Stimulated activated CD8-positive, alpha-beta memory T cell treated with anti-CD3 and anti-CD28 coated beads, Interleukin-4, amount 100 ng/mL, for 4 hours (primary cell): ENCODE results near the gene COL5A1.

Experiments
- DNase-seq, 2 donors: peaks; one replicate each; pipeline ENCODE4 v3.0.0-alpha.2; 2020; ENCODE audit warnings: low read depth in 2 of 2, low spot score in 1 of 2

Gene COL5A1

DNA sequence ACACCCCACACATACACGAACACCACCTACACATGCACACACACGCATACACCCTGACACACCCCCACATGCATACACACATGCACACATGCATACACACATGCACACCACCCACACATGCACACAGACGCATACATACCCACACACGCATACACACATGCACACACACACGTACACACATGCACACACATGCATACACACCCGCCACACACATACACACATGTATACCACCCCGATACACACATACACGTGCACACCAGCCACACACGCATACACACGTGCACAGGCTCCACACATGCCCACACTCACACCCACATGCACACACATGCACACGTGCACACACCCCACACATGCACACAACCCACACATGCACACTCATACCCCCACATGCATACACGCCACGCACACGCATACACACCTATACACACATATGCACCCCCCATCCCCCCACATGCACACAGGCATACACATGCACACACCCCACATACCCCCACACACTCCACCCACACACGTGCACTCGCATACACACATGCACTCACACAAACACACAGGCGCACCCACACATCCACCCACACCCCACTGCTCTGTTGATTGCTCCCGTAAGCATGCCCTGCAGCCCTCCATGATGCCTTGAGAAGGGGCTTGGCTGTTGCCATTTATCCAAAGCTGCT lies 119.3 kb downstream of the COL5A1 start:
- no peak for DNase-seq

DNA sequence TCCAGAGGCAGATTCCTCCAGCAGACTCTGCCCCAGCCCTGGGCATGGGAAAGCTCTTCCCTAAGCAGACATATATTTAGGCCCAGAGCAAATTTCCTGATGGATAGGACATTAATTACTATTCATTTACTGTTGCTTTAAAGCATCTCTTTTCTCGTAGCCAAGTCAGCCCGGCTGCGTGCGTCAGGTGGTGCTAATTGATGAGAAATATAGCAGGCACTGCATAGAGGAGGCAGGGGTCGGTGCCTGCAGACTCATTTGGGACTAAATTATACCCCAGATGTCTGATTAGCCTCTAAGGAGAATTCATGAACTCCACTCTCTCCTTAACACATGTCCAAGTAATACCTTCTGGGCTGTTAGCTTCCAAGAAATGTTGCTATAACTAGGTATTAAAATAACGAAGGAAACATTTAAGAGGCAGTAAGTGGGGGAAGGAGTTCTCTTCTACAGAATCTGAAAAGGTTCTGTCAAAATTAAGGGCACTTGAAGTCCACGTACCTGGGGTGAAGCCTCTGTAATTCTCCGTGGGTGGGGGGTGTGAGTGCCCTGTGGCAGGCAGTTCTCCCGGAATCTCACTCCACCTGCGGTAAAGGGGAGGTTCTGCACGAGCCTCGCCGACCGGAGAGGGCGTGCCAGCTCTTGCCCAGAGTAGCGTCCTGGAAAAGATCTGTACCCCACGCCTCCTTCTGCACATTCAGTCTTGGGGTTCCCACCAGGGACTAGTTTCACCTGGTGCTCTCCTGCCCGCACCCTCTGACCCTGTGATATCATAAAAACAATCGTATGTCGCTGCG lies 123.1 kb downstream of the COL5A1 start:
- DNase-seq: no peak

DNA sequence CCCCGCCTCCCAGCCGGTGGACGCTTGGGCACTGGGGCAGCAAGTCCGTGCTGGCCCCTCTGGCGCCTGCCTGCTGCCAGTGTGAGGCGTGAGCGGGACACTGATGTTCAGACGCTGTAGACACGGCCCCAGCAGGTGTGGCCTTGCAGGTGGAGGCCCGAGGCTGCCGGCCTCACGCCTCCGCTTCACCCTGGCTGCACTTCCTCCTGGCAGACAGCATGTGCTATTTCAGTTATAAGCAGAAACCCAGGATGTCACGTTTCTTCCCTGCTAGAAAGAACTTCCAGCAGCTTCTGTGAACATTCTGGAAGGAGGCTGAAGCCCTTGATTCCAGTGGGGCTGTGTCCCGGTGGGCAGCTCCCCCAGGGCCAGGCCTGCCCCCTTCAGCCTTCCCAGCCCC lies 124.2 kb downstream of the COL5A1 start:
- DNase-seq: no peak

GRCh38 chr9:134766587-134766986 lies 125.0 kb downstream of the COL5A1 start:
- no peak for DNase-seq

DNA sequence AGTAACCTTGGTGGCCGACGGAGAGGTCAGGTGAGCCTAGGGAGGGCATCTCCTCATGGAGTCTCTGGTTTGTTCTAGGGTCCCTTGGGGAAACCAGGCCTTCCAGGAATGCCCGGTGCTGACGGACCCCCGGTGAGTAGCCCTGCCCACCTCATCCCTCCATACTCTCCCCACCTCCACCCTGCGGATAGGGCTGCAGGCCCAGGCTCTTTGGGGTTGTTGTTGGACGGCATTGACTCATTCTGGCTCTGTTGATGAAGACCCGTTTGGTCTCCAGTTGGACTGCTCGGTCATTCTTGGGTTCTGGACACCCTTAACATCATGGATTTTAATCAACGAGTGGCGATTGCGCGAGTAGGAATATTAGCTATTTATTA lies 126.7 kb downstream of the COL5A1 start:
- DNase-seq: no peak

- DNase-seq: no peak
Observed at GRCh38 chr9:134768709-134769351, 127.2 kb downstream of the COL5A1 start.

GRCh38 chr9:134770972-134771971 lies 129.7 kb downstream of the COL5A1 start:
- no peak for DNase-seq

- DNase-seq: no peak
Observed at GRCh38 chr9:134772331-134772730, 130.7 kb downstream of the COL5A1 start.

DNA sequence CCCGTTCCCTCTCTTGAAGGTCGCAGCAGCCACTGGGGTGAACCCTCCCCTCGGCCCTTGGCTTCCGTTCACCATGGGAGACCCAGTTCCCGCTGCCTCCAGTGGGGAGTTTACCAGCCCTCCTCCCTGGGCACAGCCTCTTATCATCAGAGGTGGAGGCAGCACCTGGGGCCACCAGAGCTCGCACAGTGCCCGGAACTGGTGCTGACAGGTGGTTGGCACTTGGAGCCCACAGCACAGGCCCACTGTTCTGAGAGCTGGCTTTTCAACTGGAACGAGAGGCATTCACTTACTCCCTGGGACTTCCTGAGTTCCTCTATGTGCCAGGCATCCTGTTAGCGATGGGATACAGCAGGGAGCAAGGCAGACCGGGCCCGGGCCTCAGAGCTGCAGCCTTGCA lies 132.2 kb downstream of the COL5A1 start:
- no peak for DNase-seq

GRCh38 chr9:134774410-134774809 lies 132.8 kb downstream of the COL5A1 start:
- no peak for DNase-seq

DNA sequence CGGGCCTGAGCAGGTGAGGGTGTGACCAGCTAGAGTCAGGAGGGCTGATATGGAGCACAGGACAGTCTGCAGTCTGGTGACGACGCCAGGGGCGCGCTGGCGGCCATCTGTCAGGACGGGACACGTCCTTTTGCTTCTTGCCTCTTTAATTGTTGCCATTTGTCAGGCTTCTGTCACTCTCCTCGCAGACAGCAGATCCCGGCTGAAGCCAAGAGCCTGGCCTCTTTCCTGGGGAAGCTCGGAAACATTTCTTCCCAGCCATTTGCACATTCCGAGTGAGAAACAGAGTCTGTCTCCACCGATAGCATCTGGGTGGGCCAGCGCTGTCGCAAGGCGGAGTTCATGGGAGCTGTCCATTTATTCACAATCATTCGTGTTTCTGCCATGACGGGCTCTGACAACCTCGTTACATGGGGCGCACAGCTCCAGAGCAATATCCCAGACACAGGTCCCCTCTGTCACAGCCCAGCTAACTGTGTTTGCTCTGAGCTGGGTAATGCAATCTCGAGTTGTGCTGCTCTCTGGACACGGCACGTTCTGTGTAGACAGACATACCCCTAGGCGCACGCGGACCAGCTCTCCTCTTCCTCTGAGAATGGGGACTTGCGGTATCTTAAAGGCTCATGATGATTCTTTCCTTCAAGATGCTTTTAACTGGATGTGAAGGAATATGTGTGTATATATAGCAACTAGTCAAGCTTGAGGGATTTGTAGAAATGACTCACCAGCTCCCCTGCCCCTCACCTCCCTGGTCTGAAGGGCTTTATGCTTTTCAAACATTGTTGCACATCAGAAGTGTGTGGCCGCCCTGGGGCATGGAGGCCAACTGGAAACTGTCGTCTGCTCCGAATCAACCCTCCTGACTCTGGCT lies 133.7 kb downstream of the COL5A1 start:
- no peak for DNase-seq

DNA sequence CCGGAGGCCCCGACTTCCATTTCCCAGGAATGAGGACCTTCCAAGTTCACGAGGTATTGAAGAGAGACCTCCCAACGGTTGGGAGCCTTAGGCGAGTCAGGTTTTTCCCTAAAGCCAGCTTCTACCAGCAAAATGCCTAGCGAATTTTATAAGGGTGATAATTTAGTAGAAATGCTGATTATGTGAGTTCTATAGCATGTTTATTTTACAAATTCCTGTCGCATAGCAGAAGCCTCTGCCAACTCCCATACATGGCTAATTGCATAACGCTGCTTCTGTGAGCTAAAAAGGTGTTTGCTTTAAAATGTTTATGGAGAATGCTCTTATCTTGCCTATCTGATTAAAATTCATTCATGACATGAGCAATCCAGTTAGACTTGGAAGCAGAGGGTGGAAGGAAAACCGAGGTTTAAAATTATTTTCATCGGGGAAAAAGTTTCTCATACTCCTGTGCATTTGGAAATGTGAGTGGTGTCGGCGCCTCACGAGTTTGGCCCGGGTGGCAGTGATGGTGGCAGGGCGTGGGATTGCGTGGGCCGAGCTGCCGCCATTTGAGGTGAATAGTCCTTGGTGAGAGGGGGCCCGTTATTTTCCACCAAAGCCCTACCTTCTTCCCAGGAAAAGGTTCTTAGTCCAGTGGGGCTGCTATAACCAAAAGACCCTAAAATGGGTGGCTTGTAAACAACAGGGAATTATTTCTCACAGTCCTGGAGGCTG lies 134.6 kb downstream of the COL5A1 start:
- DNase-seq: no peak

DNA sequence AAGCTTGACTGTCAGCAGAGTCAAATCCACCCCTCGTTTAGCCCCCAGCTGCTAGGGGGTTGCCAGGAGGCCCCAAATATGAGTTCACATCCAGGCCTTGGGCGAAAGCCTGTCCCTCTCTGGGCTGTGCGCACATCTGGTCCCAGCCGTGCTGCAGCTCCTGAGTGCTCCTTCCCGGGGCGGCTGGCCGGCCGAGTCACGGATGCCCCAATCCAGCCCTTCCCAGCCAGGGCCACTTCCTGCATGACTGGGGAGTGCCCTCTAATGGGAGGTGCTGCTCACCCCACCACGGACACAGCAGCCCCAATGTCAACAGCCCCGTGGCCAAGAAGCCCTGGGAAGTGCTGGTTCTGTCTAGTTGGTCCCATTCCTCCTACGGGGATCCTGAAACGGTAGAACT lies 135.6 kb downstream of the COL5A1 start:
- DNase-seq: no peak

- DNase-seq: no peak
Observed at GRCh38 chr9:134778156-134778555, 136.6 kb downstream of the COL5A1 start.

DNA sequence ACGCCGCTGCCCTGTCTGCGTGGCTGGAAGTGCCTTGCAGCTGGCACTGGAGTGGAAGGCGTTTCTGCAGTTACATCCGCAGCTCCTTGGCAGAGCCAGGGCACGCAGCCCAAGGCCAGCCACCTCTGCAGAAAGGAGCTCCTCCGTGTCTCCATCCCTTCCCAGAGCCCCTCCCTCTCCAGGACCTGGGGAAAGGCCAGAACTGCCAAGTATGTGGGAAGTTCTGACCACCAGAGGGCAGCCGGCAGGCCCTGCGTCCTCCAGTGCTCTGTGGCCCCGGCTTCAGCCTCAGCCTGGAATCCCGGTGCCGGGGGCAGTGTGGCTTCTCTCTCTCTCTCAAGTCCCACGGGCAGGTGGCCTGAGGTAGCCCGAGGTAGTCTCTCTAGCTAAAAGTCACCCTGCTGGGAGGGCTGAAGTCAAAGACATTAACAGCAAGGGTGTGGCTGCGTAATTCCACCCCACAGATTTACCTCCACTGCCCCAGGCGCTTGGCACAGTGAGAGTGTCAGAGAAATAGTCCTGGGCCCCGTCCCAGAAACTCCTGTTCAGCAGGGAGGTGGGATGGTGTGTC lies 137.3 kb downstream of the COL5A1 start:
- no peak for DNase-seq

- DNase-seq: no peak
Observed at GRCh38 chr9:134779640-134780039, 138.0 kb downstream of the COL5A1 start.

DNA sequence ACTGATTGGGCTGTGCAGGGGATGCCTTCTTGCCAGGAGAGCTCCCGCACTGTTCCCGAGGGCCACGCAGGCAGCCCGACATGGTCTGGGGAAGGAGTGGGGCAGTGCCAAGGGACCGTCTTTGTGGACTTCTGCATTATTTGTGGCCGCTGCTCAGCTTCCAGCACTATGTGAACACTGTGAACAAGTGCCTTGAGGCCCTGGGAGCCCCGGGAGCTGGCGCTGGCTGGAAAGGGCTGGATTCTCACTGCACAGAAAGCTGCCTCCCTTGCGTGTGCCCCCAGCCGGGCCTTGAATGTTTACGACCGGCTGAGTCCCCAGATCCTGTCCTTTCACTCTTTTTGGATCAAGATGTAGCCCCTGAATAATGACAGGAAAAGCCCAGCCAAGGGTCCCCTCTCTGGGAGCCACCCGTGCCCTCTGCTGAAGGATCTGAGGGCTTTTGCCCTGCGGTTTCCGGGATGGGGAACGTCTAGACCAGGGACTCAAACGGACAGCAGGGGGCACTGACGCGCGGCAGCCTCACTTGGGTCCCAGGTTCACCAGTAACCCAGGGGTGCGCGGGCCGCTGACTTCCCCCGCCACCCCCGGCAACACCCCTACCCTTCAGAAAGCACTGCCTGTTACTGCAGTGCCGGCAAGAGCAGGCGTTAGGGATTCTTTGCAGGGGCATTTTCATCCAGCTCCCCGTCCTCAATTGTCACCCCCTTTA lies 140.1 kb downstream of the COL5A1 start:
- no peak for DNase-seq

DNA sequence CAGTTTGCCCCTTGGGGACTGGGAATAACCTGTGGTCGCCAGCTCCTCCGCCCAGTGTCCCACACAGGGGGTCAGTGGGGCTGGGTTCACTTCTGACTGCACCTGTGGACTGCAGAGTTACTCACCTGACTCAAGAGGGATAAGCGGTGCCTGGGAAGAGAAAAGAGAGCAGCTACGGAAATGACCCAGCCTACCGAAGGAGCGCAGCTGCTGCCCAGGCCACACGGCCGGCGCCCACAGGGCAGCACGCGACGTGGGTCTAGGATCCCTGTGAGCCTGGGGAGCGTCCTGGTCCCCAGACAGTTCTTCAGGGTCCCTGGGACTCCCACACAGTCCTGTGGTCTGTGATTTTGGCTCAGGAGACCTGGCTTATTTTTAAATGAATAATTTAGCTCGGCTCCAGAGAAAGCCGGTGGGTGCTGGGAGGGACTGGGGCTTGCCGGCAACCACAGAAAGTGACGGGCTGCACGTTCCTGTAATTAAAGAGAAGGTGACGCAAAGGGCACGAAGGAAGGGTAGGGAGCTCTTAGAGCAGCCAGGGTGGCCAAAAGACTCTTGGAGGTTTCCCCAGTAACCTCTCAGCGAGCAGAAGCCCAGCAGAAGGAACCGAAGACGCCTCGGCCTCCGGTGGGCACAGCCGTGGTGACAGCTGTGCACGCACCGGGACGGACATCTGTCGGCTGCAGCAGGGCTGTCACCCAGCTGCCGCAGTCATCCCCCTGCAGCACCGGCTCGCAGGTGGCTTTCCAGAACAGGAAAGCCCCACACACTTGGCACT lies 141.5 kb downstream of the COL5A1 start:
- no peak for DNase-seq
